Glomerular visceral epithelial cell (primary cell): ENCODE results near the gene TMEM183A.
"Not testable (repeated sequence)": the region's sequence is repeated elsewhere in the genome, so short reads cannot be mapped to it uniquely, and the experiment has no call there.

Source experiments
- DNase-seq: peaks from one replicate; pipeline ENCODE4 v3.0.0-alpha.2; 2016; ENCODE audit errors: extremely low spot score

Gene TMEM183A

GRCh38 chr1:203006948-203007871 is at the start of gene TMEM183A:
TSS of gene TMEM183A (plus strand) at chr1:203007374. CDS start at chr1:203007466, 92 bp downstream.
- peak; percentile 97 for DNase-seq

- peak; percentile 86 for DNase-seq
These were observed 49.2 kb upstream of the TMEM183A start, which contains the start of gene ADIPOR1 for GRCh38 chr1:202957733-202958543. TSS of gene ADIPOR1 (minus strand) at chr1:202958312. CDS start at chr1:202951070, 7,242 bp downstream.

- DNase-seq, result no peak
These were observed 48.5 kb upstream of the TMEM183A start for GRCh38 chr1:202958544-202959275.

GRCh38 chr1:202959276-202959620 is 47.9 kb upstream of the TMEM183A start:
- peak; percentile 44 for DNase-seq

- DNase-seq, result no peak
These were observed 45.8 kb upstream of the TMEM183A start for GRCh38 chr1:202961220-202961880.

GRCh38 chr1:202964791-202965410 is 42.3 kb upstream of the TMEM183A start:
- DNase-seq, result no peak

- DNase-seq, result no peak
These were observed 41.8 kb upstream of the TMEM183A start for GRCh38 chr1:202965422-202965821.

GRCh38 chr1:202966006-202966898 is 40.9 kb upstream of the TMEM183A start:
- no peak for DNase-seq

- DNase-seq, result peak; percentile 6
These were observed 39.4 kb upstream of the TMEM183A start for GRCh38 chr1:202967684-202968281.

- DNase-seq, result no peak
These were observed 38.8 kb upstream of the TMEM183A start for GRCh38 chr1:202968351-202968750.

- DNase-seq, result peak; percentile 68
These were observed 38.3 kb upstream of the TMEM183A start for GRCh38 chr1:202968895-202969295.

GRCh38 chr1:202972046-202972445 is 35.1 kb upstream of the TMEM183A start:
- no peak for DNase-seq

- no peak for DNase-seq
These were observed 32.3 kb upstream of the TMEM183A start for GRCh38 chr1:202974856-202975255.

GRCh38 chr1:202976633-202977032 is 30.5 kb upstream of the TMEM183A start:
- DNase-seq, result no peak

- no peak for DNase-seq
These were observed 27.7 kb upstream of the TMEM183A start for GRCh38 chr1:202979459-202979858.

- no peak for DNase-seq
These were observed 25.2 kb upstream of the TMEM183A start for GRCh38 chr1:202981939-202982338.

GRCh38 chr1:202982715-202983430 is 24.3 kb upstream of the TMEM183A start:
- no peak for DNase-seq

GRCh38 chr1:202986120-202986519 is 21.1 kb upstream of the TMEM183A start:
- DNase-seq, result not testable (repeated sequence)

- DNase-seq, result no peak
These were observed 19.9 kb upstream of the TMEM183A start for GRCh38 chr1:202987255-202987654.
